Suppressor macrophage (primary cell): Measurements from ENCODE around the gene TBX15.

Experiments used
- DNase-seq, 4 experiments: peaks; one replicate each; pipeline ENCODE4 v3.0.0-alpha.2; 2020 to 2022

Gene TBX15

GRCh38 chr1:118984722-118985639 is 3.2 kb downstream of the TBX15 start:
- DNase-seq, result no peak

GRCh38 chr1:118984086-118984721 is 3.9 kb downstream of the TBX15 start:
- peak; percentile 47 to 74 (median 62) for DNase-seq

- no peak for DNase-seq
Measured at GRCh38 chr1:118983558-118984041, 4.5 kb downstream of the TBX15 start.

- no peak for DNase-seq
Measured at GRCh38 chr1:118982821-118983557, 5.2 kb downstream of the TBX15 start.

GRCh38 chr1:118982266-118982665 is 5.9 kb downstream of the TBX15 start:
- no peak for DNase-seq

- no peak for DNase-seq
Measured at GRCh38 chr1:118981436-118981835, 6.7 kb downstream of the TBX15 start.

GRCh38 chr1:118979754-118980575 is 8.2 kb downstream of the TBX15 start:
- peak in 2 of 4 experiments; percentile 17 to 29 for DNase-seq

GRCh38 chr1:118978914-118979701 is 9.0 kb downstream of the TBX15 start:
- no peak for DNase-seq

GRCh38 chr1:118977600-118977999 is 10.5 kb downstream of the TBX15 start:
- no peak for DNase-seq

- DNase-seq, result no peak
Measured at GRCh38 chr1:118974661-118975060, 13.5 kb downstream of the TBX15 start.

GRCh38 chr1:118973531-118974137 is 14.5 kb downstream of the TBX15 start:
- DNase-seq, result no peak

- no peak for DNase-seq
Measured at GRCh38 chr1:118973032-118973431, 15.1 kb downstream of the TBX15 start.

GRCh38 chr1:118970451-118970850 is 17.7 kb downstream of the TBX15 start:
- DNase-seq, result no peak

- DNase-seq, result no peak
Measured at GRCh38 chr1:118963456-118964430, 24.4 kb downstream of the TBX15 start.

GRCh38 chr1:118963138-118963455 is 25.0 kb downstream of the TBX15 start:
- no peak for DNase-seq

GRCh38 chr1:118961156-118961555 is 27.0 kb downstream of the TBX15 start:
- no peak for DNase-seq

GRCh38 chr1:118960567-118961136 is 27.5 kb downstream of the TBX15 start:
- DNase-seq, result no peak

- DNase-seq, result no peak
Measured at GRCh38 chr1:118960026-118960561, 28.0 kb downstream of the TBX15 start.
